BLaER1 treated with 17β-estradiol and CSF1 and Interleukin-3, amounts not matched to agents 10 nM and 100 nM (cell line): ENCODE measurements around the gene PPP1CC.
A peak's percentile ranks its signal among the peaks of the same experiment; 100 is the strongest.
"Not testable (repeated sequence)": the region's sequence is repeated elsewhere in the genome, so short reads cannot be mapped to it uniquely, and the experiment has no call there.

Source experiments
- H3K27ac ChIP-seq, 11 experiments: shearing (Covaris generic); formaldehyde crosslinking; 2 replicates each; pipeline ENCODE4 v1.8.1; 2022
- H3K27me3 ChIP-seq, 11 experiments: shearing (Covaris generic); formaldehyde crosslinking; 2 replicates each; pipeline ENCODE4 v1.8.1; 2022
- H3K36me3 ChIP-seq, 11 experiments: shearing (Covaris generic); formaldehyde crosslinking; 2 replicates each; pipeline ENCODE4 v1.8.1; 2022
- H3K4me1 ChIP-seq, 10 experiments: shearing (Covaris generic); formaldehyde crosslinking; 2 replicates each; pipeline ENCODE4 v1.8.1; 2022
- H3K4me2 ChIP-seq, 11 experiments: shearing (Covaris generic); formaldehyde crosslinking; 2 replicates each; pipeline ENCODE4 v1.8.1; 2022
- H3K4me3 ChIP-seq, 10 experiments: shearing (Covaris generic); formaldehyde crosslinking; 2 replicates each; pipeline ENCODE4 v1.8.1; 2022
- H3K9ac ChIP-seq, 11 experiments: shearing (Covaris generic); formaldehyde crosslinking; 2 replicates each; pipeline ENCODE4 v1.8.1; 2022
- H3K9me3 ChIP-seq, 11 experiments: shearing (Covaris generic); formaldehyde crosslinking; replicated peaks in 1 of 11; 2 replicates each; pipeline ENCODE4 v1.8.1; 2022
- H4K20me1 ChIP-seq, 11 experiments: shearing (Covaris generic); formaldehyde crosslinking; 2 replicates each; pipeline ENCODE4 v1.8.1; 2022
- Cebpa-rat ChIP-seq, 11 experiments: shearing (Covaris generic); IDR thresholded peaks; 2 replicates each; pipeline ENCODE4 v1.8.1; 2022

PPP1CC gene

GRCh38 chr12:110776410-110776809, 33.7 kb upstream of the PPP1CC start:
- no peaks in the 10 kb centered on the region for H4K20me1 ChIP-seq
- no peaks in the 10 kb centered on the region for H3K9me3 ChIP-seq
- H3K27me3 ChIP-seq: no peaks in the 10 kb centered on the region
- no peak overlapping the region for H3K9ac ChIP-seq
- H3K27ac ChIP-seq: no peak overlapping the region
- TF ChIP-seq Cebpa-rat (IDR thresholded peaks at IDR 0.05): no peak
- H3K4me3 ChIP-seq: no peak overlapping the region
- H3K36me3 ChIP-seq: no peaks in the 10 kb centered on the region
- peak overlapping the region in 8 of 11 experiments; percentile 2 to 32 (median 20); a peak in 7 of 22 replicates for H3K4me2 ChIP-seq
- H3K4me1 ChIP-seq: peaks cover 18 to 44% (median 31%) of the 10 kb centered on the region in 10 experiments; a peak in 19 of 20 replicates

GRCh38 chr12:110775997-110776396, 33.3 kb upstream of the PPP1CC start:
- no peak overlapping the region for H3K9ac ChIP-seq
- TF ChIP-seq Cebpa-rat (IDR thresholded peaks at IDR 0.05): no peak
- no peak overlapping the region; a peak in 2 of 22 replicates for H3K27ac ChIP-seq
- H3K27me3 ChIP-seq: no peaks in the 10 kb centered on the region
- H3K9me3 ChIP-seq: no peaks in the 10 kb centered on the region
- H4K20me1 ChIP-seq: no peaks in the 10 kb centered on the region
- peak overlapping the region in 8 of 11 experiments; percentile 2 to 32 (median 20); a peak in 8 of 22 replicates for H3K4me2 ChIP-seq
- H3K4me1 ChIP-seq: peaks cover 18 to 44% (median 31%) of the 10 kb centered on the region in 10 experiments; a peak in 19 of 20 replicates
- H3K36me3 ChIP-seq: no peaks in the 10 kb centered on the region
- H3K4me3 ChIP-seq: no peak overlapping the region

GRCh38 chr12:110774824-110775223, 32.1 kb upstream of the PPP1CC start:
- no peak overlapping the region for H3K27ac ChIP-seq
- no peak for TF ChIP-seq Cebpa-rat (IDR thresholded peaks at IDR 0.05)
- H4K20me1 ChIP-seq: no peaks in the 10 kb centered on the region
- no peak overlapping the region for H3K9ac ChIP-seq
- no peaks in the 10 kb centered on the region for H3K9me3 ChIP-seq
- H3K4me3 ChIP-seq: no peak overlapping the region
- no peak overlapping the region for H3K4me2 ChIP-seq
- H3K27me3 ChIP-seq: no peaks in the 10 kb centered on the region
- no peaks in the 10 kb centered on the region for H3K36me3 ChIP-seq
- peaks cover 14 to 44% (median 31%) of the 10 kb centered on the region in 10 experiments; a peak in 19 of 20 replicates for H3K4me1 ChIP-seq

GRCh38 chr12:110768960-110769359, 26.3 kb upstream of the PPP1CC start:
- H4K20me1 ChIP-seq: no peaks in the 10 kb centered on the region
- H3K4me1 ChIP-seq: peaks cover 0 to 13% (median 8%) of the 10 kb centered on the region in 10 experiments; a peak in 12 of 20 replicates
- peaks cover 0 to 5% (median 0%) of the 10 kb centered on the region in 11 experiments; a peak in 1 of 22 replicates for H3K9me3 ChIP-seq
- H3K4me2 ChIP-seq: no peak overlapping the region
- no peaks in the 10 kb centered on the region for H3K27me3 ChIP-seq
- no peak overlapping the region for H3K27ac ChIP-seq
- no peaks in the 10 kb centered on the region for H3K36me3 ChIP-seq
- no peak overlapping the region for H3K9ac ChIP-seq
- no peak for TF ChIP-seq Cebpa-rat (IDR thresholded peaks at IDR 0.05)
- no peak overlapping the region for H3K4me3 ChIP-seq

- H3K27me3 ChIP-seq: no peaks in the 10 kb centered on the region
- H3K4me3 ChIP-seq: no peak overlapping the region
- H3K4me1 ChIP-seq: peaks cover 0 to 8% (median 7%) of the 10 kb centered on the region in 10 experiments; a peak in 12 of 20 replicates
- no peak for TF ChIP-seq Cebpa-rat (IDR thresholded peaks at IDR 0.05)
- no peak overlapping the region for H3K27ac ChIP-seq
- no peaks in the 10 kb centered on the region for H3K36me3 ChIP-seq
- no peaks in the 10 kb centered on the region for H4K20me1 ChIP-seq
- peaks cover 0 to 5% (median 0%) of the 10 kb centered on the region in 11 experiments; a peak in 1 of 22 replicates for H3K9me3 ChIP-seq
- no peak overlapping the region for H3K9ac ChIP-seq
- H3K4me2 ChIP-seq: no peak overlapping the region
Measured at GRCh38 chr12:110767863-110768262, 25.2 kb upstream of the PPP1CC start.

- H3K4me1 ChIP-seq: no peaks in the 10 kb centered on the region
Measured at GRCh38 chr12:110766311-110767154, 23.8 kb upstream of the PPP1CC start.

GRCh38 chr12:110765572-110765971, 22.9 kb upstream of the PPP1CC start:
- not testable (repeated sequence) for H3K9me3 ChIP-seq, H3K27me3 ChIP-seq, H3K4me3 ChIP-seq, H3K9ac ChIP-seq, H3K27ac ChIP-seq, H3K4me1 ChIP-seq, H3K36me3 ChIP-seq, H3K4me2 ChIP-seq, H4K20me1 ChIP-seq

More at GRCh38 chr12:110766311-110767154, 23.8 kb upstream of the PPP1CC start:
- TF ChIP-seq Cebpa-rat (IDR thresholded peaks at IDR 0.05): no peak
- Histone ChIP-seq H4K20me1 (no peaks in the 10 kb centered on the region), H3K27me3 (no peaks in the 10 kb centered on the region), H3K9me3 (peaks cover 0 to 5% (median 0%) of the 10 kb centered on the region in 11 experiments; a peak in 1 of 22 replicates), H3K9ac (no peak overlapping the region), H3K4me2 (no peak overlapping the region), H3K4me3 (no peak overlapping the region), H3K36me3 (no peaks in the 10 kb centered on the region), H3K27ac (no peak overlapping the region)

GRCh38 chr12:110765111-110765510, 22.4 kb upstream of the PPP1CC start:
- Histone ChIP-seq H3K9ac (no peak overlapping the region), H3K4me2 (no peak overlapping the region), H3K9me3 (peaks cover 0 to 5% (median 0%) of the 10 kb centered on the region in 11 experiments; a peak in 1 of 22 replicates), H3K27ac (no peak overlapping the region), H3K36me3 (no peaks in the 10 kb centered on the region), H3K4me3 (no peak overlapping the region), H3K4me1 (peaks cover 0 to 5% (median 0%) of the 10 kb centered on the region in 10 experiments; a peak in 2 of 20 replicates), H4K20me1 (no peaks in the 10 kb centered on the region), H3K27me3 (no peaks in the 10 kb centered on the region)
- TF ChIP-seq Cebpa-rat (IDR thresholded peaks at IDR 0.05): no peak

GRCh38 chr12:110763583-110763982, 20.9 kb upstream of the PPP1CC start:
- H3K4me3 ChIP-seq: no peak overlapping the region
- TF ChIP-seq Cebpa-rat (IDR thresholded peaks at IDR 0.05): no peak
- no peak overlapping the region for H3K4me2 ChIP-seq
- no peaks in the 10 kb centered on the region for H3K36me3 ChIP-seq
- no peaks in the 10 kb centered on the region for H4K20me1 ChIP-seq
- H3K4me1 ChIP-seq: peaks cover 0 to 5% (median 0%) of the 10 kb centered on the region in 10 experiments; a peak in 2 of 20 replicates
- no peak overlapping the region for H3K9ac ChIP-seq
- no peaks in the 10 kb centered on the region for H3K27me3 ChIP-seq
- H3K9me3 ChIP-seq: no peaks in the 10 kb centered on the region
- no peak overlapping the region for H3K27ac ChIP-seq
